ENCODE results near the gene CRYAA. TPM values are rescaled to one million over a fixed set of nuclear protein-coding genes. Genes with fewer than 3 reads are reported as not detected.
"Not testable (repeated sequence)": the region's sequence is repeated elsewhere in the genome, so short reads cannot be mapped to it uniquely, and the experiment has no call there.

Gene CRYAA, protein sequence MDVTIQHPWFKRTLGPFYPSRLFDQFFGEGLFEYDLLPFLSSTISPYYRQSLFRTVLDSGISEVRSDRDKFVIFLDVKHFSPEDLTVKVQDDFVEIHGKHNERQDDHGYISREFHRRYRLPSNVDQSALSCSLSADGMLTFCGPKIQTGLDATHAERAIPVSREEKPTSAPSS
- total RNA-seq (ENCODE audit: unreplicated experiment) = not detected
- long read RNA-seq = 0 reads

- not testable (repeated sequence) for H3K9me3 Mint-ChIP-seq (ENCODE audit: unreplicated experiment); H3K27ac Mint-ChIP-seq (ENCODE audit: unreplicated experiment); H3K4me1 Mint-ChIP-seq (ENCODE audit: low read depth, unreplicated experiment); H3K27me3 Mint-ChIP-seq (ENCODE audit: unreplicated experiment); DNase-seq; H3K36me3 Mint-ChIP-seq (ENCODE audit: unreplicated experiment); H3K4me3 Mint-ChIP-seq (ENCODE audit: unreplicated experiment)
Measured at GRCh38 chr21:43168708-43169107, at the start of gene CRYAA. TSS of gene CRYAA (plus strand) at chr21:43169008. CDS start at chr21:43169100, 92 bp downstream.

GRCh38 chr21:43130094-43130493 is 38.7 kb upstream of the CRYAA start:
- not testable (repeated sequence) for H3K36me3 Mint-ChIP-seq (ENCODE audit: unreplicated experiment); H3K27ac Mint-ChIP-seq (ENCODE audit: unreplicated experiment); H3K27me3 Mint-ChIP-seq (ENCODE audit: unreplicated experiment); H3K4me1 Mint-ChIP-seq (ENCODE audit: low read depth, unreplicated experiment); H3K9me3 Mint-ChIP-seq (ENCODE audit: unreplicated experiment); DNase-seq; H3K4me3 Mint-ChIP-seq (ENCODE audit: unreplicated experiment)

DNA sequence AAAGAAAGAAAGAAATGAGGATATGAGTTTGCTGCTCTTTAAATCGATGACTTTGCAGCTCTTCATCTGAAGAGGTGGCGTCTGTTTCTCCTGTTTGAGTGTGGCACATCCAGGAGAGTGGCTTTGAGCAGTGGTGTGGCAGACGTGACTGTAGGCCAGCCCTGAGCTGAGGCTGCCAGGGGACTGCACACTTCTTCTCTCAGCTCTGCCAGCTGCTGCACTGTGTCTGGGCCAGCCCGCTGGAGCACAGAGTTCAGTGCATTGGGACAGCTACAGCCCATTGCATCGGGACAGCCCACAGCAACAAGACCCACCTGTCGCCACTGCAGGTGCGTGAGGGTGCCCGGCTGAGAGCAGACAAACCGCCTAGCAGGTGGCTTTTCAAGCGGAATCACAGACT is 34.3 kb upstream of the CRYAA start:
- H3K36me3 Mint-ChIP-seq (ENCODE audit: unreplicated experiment); H3K27ac Mint-ChIP-seq (ENCODE audit: unreplicated experiment); DNase-seq; H3K27me3 Mint-ChIP-seq (ENCODE audit: unreplicated experiment); H3K4me1 Mint-ChIP-seq (ENCODE audit: low read depth, unreplicated experiment); H3K9me3 Mint-ChIP-seq (ENCODE audit: unreplicated experiment); H3K4me3 Mint-ChIP-seq (ENCODE audit: unreplicated experiment): not testable (repeated sequence)

- not testable (repeated sequence) for H3K4me1 Mint-ChIP-seq (ENCODE audit: low read depth, unreplicated experiment)
Measured at GRCh38 chr21:43138944-43139343, 29.9 kb upstream of the CRYAA start.

GRCh38 chr21:43141407-43141806 is 27.4 kb upstream of the CRYAA start:
- not testable (repeated sequence) for H3K4me1 Mint-ChIP-seq (ENCODE audit: low read depth, unreplicated experiment)

More at GRCh38 chr21:43138944-43139343, 29.9 kb upstream of the CRYAA start:
- not testable (repeated sequence) for DNase-seq; H3K9me3 Mint-ChIP-seq (ENCODE audit: unreplicated experiment); H3K27me3 Mint-ChIP-seq (ENCODE audit: unreplicated experiment); H3K4me3 Mint-ChIP-seq (ENCODE audit: unreplicated experiment); H3K36me3 Mint-ChIP-seq (ENCODE audit: unreplicated experiment); H3K27ac Mint-ChIP-seq (ENCODE audit: unreplicated experiment)

DNA sequence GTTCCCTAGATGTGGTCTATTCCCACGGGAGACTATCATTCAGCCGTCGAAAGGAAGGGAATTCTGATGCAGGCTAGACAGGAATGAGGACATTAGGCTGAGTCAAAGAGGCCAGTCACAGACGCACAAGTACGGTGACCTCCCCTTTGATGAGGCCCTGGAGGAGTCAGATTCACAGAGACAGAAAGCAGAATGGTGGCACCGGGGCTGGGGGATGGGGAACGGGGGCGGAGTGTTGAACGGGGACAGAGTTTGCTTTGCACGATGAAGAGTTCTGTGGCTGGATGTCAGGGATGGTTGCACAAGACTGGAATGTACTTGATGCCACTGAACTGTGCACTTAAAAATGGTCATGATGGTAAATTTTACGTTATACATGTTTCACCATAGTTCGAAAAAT is 22.2 kb upstream of the CRYAA start:
- H3K4me3 Mint-ChIP-seq (ENCODE audit: unreplicated experiment); H3K9me3 Mint-ChIP-seq (ENCODE audit: unreplicated experiment); H3K27ac Mint-ChIP-seq (ENCODE audit: unreplicated experiment); H3K4me1 Mint-ChIP-seq (ENCODE audit: low read depth, unreplicated experiment); H3K27me3 Mint-ChIP-seq (ENCODE audit: unreplicated experiment); DNase-seq; H3K36me3 Mint-ChIP-seq (ENCODE audit: unreplicated experiment): not testable (repeated sequence)

More at GRCh38 chr21:43141407-43141806, 27.4 kb upstream of the CRYAA start:
- H3K9me3 Mint-ChIP-seq (ENCODE audit: unreplicated experiment); H3K27me3 Mint-ChIP-seq (ENCODE audit: unreplicated experiment); H3K4me3 Mint-ChIP-seq (ENCODE audit: unreplicated experiment); H3K27ac Mint-ChIP-seq (ENCODE audit: unreplicated experiment); DNase-seq; H3K36me3 Mint-ChIP-seq (ENCODE audit: unreplicated experiment): not testable (repeated sequence)

DNA sequence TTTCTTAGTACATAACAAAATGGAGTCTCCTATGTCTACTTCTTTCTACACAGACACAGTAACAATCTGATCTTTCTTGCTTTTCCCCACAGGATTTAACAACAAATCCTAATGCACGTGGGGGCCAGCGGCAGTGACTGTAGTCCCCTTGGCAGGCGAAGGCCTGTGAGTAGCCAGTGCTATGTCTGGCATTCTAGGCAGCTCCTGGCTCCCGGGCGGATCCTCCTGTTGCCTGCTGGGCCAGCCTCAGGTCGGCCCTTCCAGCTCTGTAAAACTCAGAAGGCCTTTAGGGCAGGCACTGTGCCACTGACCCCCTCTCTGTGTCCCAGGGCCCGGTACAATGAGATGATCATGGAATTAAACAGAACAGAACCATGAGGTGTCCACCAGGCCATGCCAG is 20.8 kb upstream of the CRYAA start:
- not testable (repeated sequence) for H3K4me3 Mint-ChIP-seq (ENCODE audit: unreplicated experiment); H3K4me1 Mint-ChIP-seq (ENCODE audit: low read depth, unreplicated experiment); H3K9me3 Mint-ChIP-seq (ENCODE audit: unreplicated experiment); DNase-seq; H3K27me3 Mint-ChIP-seq (ENCODE audit: unreplicated experiment); H3K36me3 Mint-ChIP-seq (ENCODE audit: unreplicated experiment); H3K27ac Mint-ChIP-seq (ENCODE audit: unreplicated experiment)

GRCh38 chr21:43149344-43149743 is 19.5 kb upstream of the CRYAA start:
- DNase-seq; H3K4me3 Mint-ChIP-seq (ENCODE audit: unreplicated experiment); H3K4me1 Mint-ChIP-seq (ENCODE audit: low read depth, unreplicated experiment); H3K36me3 Mint-ChIP-seq (ENCODE audit: unreplicated experiment); H3K27me3 Mint-ChIP-seq (ENCODE audit: unreplicated experiment); H3K27ac Mint-ChIP-seq (ENCODE audit: unreplicated experiment); H3K9me3 Mint-ChIP-seq (ENCODE audit: unreplicated experiment): not testable (repeated sequence)

GRCh38 chr21:43153601-43154000 is 15.2 kb upstream of the CRYAA start:
- DNase-seq; H3K27me3 Mint-ChIP-seq (ENCODE audit: unreplicated experiment); H3K36me3 Mint-ChIP-seq (ENCODE audit: unreplicated experiment); H3K4me1 Mint-ChIP-seq (ENCODE audit: low read depth, unreplicated experiment); H3K4me3 Mint-ChIP-seq (ENCODE audit: unreplicated experiment); H3K27ac Mint-ChIP-seq (ENCODE audit: unreplicated experiment); H3K9me3 Mint-ChIP-seq (ENCODE audit: unreplicated experiment): not testable (repeated sequence)

DNA sequence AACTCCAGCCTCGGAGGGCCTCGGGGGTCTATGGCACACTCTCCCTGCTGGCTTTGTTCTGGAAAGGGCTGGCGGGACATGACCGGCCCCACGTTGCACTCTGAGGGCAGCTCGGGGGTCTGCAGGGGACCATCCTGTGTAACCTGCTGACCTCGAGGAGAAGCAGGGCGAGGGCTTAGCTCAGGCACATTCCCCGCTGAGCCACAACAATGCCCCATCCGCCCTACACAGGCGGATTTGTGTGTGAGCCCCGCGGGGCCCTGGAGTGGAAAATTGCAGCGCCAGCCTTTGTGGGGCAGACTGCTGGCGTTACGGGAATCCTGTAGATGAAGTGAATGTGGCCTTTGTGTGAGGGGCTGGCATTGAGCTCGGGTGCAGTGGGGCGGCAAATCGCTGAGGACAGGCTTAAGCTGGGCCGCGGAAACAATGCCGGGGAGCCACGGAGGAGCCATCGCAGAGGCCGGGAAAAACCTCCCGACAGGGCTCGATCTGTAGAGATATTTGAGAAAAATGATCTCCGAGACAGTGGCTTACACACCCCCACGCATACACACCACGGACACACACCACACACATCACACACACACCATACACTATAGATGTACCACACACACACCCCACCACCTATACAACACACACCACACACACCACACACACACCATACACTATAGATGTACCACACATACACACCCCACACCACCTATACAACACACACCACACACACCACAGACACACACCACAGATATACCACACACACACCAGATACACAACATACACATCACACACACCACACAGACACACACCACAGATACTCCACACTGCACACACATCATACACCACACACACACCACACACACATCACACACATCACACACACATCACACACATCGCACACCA is 9.3 kb upstream of the CRYAA start:
- H3K36me3 Mint-ChIP-seq (ENCODE audit: unreplicated experiment); H3K27me3 Mint-ChIP-seq (ENCODE audit: unreplicated experiment); H3K4me1 Mint-ChIP-seq (ENCODE audit: low read depth, unreplicated experiment); H3K4me3 Mint-ChIP-seq (ENCODE audit: unreplicated experiment); DNase-seq; H3K9me3 Mint-ChIP-seq (ENCODE audit: unreplicated experiment); H3K27ac Mint-ChIP-seq (ENCODE audit: unreplicated experiment): not testable (repeated sequence)

- H3K9me3 Mint-ChIP-seq (ENCODE audit: unreplicated experiment); H3K27ac Mint-ChIP-seq (ENCODE audit: unreplicated experiment); H3K27me3 Mint-ChIP-seq (ENCODE audit: unreplicated experiment); H3K4me3 Mint-ChIP-seq (ENCODE audit: unreplicated experiment); DNase-seq; H3K36me3 Mint-ChIP-seq (ENCODE audit: unreplicated experiment); H3K4me1 Mint-ChIP-seq (ENCODE audit: low read depth, unreplicated experiment): not testable (repeated sequence)
Measured at GRCh38 chr21:43161826-43162707, 6.7 kb upstream of the CRYAA start.

All from glutamatergic neuron (in vitro differentiated cells).